Breast epithelium (tissue), 3 donors: ENCODE results near the gene BRME1.
"Not testable (repeated sequence)": the region's sequence is repeated elsewhere in the genome, so short reads cannot be mapped to it uniquely, and the experiment has no call there.

Experiments
- POLR2A ChIP-seq: fragments of 450-650 bp; IDR thresholded peaks from one replicate; pipeline ENCODE4 v1.6.1; 2016; ENCODE audit warnings: antibody characterized with exemption, mild to moderate bottlenecking, moderate library complexity
- POLR2AphosphoS5 ChIP-seq, 3 donors: sonication (generic); formaldehyde crosslinking; IDR thresholded peaks; one replicate each; pipeline ENCODE4 v1.6.1; 2017; ENCODE audit warnings: antibody characterized with exemption in 3 of 3
- TF ChIP-seq, protein P1 (sequence below), 3 donors: fragments of 450-650 bp; IDR thresholded peaks; one replicate each; pipeline ENCODE4 v1.5.1; 2016 to 2017; ENCODE audit warnings: antibody characterized with exemption in 3 of 3, mild to moderate bottlenecking in 3 of 3, moderate library complexity in 3 of 3

DNA sequence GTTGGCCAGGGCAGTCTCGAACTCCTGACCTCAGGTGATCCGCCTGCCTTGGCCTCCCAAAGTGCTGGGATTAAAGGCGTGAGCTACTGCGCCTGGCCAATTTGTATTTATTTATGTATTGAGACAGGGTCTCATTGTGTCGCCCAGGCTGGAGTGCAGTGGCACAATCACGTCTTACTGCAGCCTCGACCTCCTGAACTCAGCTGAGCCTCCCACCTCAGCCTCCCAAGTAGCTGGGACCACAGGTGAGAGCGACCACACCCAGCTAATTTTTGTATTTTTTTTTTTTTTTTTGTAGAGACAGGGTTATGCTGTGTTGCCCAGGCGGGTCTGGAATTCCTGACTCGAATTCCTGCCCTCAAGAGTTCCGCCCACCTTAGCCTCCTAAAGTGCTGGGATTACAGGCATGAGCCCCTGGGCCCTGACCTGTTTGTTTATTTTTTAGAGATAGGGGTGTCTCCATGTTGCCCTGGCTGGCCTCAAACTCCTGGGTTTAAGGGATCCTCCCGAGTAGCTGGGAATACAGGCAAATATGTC, 53.7 kb downstream of the BRME1 start:
- TF ChIP-seq, protein P1, sequence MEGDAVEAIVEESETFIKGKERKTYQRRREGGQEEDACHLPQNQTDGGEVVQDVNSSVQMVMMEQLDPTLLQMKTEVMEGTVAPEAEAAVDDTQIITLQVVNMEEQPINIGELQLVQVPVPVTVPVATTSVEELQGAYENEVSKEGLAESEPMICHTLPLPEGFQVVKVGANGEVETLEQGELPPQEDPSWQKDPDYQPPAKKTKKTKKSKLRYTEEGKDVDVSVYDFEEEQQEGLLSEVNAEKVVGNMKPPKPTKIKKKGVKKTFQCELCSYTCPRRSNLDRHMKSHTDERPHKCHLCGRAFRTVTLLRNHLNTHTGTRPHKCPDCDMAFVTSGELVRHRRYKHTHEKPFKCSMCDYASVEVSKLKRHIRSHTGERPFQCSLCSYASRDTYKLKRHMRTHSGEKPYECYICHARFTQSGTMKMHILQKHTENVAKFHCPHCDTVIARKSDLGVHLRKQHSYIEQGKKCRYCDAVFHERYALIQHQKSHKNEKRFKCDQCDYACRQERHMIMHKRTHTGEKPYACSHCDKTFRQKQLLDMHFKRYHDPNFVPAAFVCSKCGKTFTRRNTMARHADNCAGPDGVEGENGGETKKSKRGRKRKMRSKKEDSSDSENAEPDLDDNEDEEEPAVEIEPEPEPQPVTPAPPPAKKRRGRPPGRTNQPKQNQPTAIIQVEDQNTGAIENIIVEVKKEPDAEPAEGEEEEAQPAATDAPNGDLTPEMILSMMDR (IDR thresholded peaks at IDR 0.05), result not testable (repeated sequence)
- TF ChIP-seq POLR2A; POLR2AphosphoS5 (IDR thresholded peaks at IDR 0.05): not testable (repeated sequence)
